HL-60/S4 treated with phorbol 12-myristate 13-acetate at 8.2 ng/mL for 4 days and 3 days (cell line): ENCODE data around the gene ZBTB25.

Source experiments
- in situ Hi-C: fragments of 300-500 bp; cut with MboI; formaldehyde crosslinking; loops from 2 replicates; pipeline ENCODE4 v1.15.0; 2022; ENCODE audit warnings: low sequenced_read_pairs

Gene ZBTB25

DNA sequence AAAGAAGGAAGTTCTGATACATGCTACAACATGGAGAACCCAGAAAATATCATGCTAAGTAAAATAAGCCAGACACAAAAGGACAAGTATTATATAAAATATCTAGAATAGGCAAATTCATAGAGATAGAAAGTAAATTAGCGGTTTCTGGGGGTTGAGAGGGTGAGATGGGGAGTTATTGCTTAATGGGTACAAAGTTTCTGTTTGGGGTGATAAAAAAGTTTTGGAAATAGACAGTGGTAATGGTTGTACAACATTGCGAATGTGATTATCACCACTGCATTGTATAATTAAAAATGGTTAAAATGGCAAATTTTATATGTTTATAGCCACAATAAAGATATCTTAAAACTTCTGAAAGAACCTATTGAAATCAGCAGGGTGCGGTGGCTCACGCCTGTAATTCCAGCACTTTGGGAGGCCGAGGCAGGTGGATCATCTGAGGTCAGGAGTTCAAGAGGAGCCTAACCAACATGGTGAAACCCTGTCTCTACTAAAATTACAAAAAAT, 15.0 kb downstream of the ZBTB25 start:
- in situ Hi-C loops: no loop called here

DNA sequence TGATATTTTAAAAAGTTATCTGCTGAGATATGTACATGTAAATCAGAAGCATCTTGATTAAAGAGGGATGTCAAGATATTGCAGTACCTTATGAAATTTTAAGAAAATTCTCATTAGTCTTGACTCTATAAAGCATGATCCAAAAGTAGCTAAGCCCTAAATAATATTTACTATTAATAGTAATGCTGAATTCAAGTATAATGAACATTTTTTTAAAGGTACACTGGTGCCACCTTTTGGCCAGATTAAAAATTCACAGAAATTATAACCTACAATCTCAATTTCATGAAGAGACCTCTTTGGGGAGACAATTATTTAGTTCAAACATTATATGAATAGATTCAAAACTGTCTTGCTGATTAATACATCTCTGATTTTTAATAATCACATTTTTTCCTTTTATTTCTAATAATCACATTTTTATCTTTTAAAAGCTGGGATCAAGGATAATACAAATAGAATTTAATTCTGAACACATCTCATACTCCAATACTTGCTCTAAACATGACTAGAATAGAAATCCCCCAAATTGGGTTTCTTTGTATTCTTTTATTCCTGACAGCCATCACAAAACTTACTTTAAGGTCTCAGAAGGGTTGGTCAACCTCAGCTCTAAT, 24.9 kb downstream of the ZBTB25 start:
- in situ Hi-C loops: no loop called here

DNA sequence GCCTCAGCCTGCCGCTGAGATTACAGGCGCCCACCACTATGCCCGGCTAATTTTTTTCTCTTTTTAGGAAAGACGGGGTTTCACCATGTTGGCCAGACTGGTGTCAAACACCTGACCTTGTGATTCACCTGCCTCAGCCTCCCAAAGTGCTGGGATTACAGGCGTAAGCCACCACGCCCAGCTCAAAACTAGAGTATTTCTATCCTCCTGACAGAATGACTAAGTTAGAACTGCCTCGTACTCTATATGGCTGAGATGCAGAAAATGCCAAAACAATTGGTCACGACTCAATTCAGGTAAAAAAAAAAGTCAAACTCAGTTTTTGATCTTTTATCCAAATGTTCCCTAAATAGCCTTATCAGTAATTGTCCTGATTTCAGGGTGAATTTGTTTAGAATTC, 27.2 kb downstream of the ZBTB25 start:
- in situ Hi-C loops: no loop called here

GRCh38 chr14:64475585-64476273, 27.9 kb downstream of the ZBTB25 start:
- in situ Hi-C loops: no loop called here

DNA sequence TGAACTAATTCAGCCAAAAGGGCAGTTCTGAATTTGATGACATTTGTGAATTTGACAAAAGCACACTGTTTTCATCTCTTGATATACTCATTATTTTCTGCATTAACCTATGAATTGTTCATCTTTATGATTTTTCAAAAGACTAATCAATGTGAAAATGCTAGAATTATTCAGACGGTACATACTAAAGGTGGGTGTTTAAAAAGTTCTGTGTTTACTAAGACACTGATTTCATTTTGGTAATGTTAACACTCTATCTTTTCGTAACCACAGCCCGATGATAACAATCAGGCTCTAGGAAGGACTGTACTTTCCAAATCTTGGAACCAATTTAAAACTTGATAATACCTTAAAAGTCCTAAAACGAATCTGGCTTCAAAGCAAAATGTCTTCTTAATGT, 28.9 kb downstream of the ZBTB25 start:
- in situ Hi-C loops: no loop called here

DNA sequence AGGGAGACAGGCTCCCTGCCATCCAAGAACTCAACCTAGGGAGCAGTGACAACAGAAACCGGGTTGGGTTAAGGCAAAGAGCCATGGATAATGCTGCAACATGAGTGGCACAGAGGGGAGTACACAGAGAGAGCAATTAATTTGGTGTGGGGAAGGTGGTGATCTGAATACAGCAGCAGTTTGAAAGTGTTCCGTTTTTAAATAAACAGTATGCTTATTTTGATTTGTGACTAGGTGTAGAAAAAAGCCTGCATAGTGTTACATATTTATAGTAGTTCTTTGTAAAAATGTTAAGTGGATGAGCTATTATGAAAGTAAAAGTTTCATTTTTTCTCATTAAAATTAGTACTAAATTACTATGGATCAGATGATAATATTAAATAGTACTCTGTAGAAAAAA, 29.6 kb downstream of the ZBTB25 start:
- in situ Hi-C loops: no loop called here

DNA sequence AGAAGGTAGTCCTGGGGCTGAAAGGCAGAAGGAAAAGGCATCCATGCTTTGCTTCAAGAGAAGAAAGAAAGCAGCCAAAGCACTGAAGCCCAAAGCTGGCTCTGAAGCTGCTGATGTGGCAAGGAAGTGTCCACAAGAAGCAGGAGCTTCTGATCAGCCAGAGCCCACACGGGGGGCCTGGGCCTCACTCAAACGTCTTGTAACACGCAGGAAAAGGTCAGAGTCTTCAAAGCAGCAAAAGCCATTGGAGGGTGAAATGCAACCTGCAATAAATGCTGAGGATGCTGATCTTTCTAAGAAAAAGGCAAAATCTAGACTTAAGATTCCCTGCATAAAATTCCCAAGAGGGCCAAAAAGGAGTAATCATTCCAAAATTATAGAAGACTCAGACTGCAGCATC, 35.2 kb downstream of the ZBTB25 start:
- in situ Hi-C loops: no loop called here

- in situ Hi-C loops: no loop called here
Observed at GRCh38 chr14:64467566-64467965, 36.1 kb downstream of the ZBTB25 start.

- in situ Hi-C loops: no loop called here
Observed at GRCh38 chr14:64467101-64467500, 36.5 kb downstream of the ZBTB25 start.

GRCh38 chr14:64465831-64466554, 37.6 kb downstream of the ZBTB25 start:
- in situ Hi-C loops: no loop called here

GRCh38 chr14:64465191-64465822, 38.3 kb downstream of the ZBTB25 start, which contains the start of gene AKAP5:
Gene AKAP5 (plus strand): TSS chr14:64465499. CDS start chr14:64468395, 2,896 bp downstream.
- in situ Hi-C loops: no loop called here

DNA sequence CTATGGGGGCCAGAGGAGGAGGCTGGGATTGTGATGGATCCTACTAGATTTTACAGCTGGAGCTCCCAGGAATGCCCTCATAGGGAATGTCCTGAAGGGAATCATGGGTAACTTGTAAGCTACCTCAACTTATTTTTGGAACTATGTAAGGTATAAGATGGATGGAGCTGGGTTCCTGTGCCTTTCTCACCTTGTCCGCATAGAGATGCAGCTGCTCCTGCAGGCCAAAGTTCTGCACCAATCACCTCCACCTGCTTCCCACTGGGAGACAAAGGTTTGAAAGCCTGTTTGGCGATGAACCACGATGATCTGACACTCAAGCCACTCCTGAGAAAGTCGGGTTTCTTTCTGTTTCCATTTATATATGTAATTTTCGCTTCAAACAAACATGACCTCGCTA, 39.0 kb downstream of the ZBTB25 start:
- in situ Hi-C loops: no loop called here

DNA sequence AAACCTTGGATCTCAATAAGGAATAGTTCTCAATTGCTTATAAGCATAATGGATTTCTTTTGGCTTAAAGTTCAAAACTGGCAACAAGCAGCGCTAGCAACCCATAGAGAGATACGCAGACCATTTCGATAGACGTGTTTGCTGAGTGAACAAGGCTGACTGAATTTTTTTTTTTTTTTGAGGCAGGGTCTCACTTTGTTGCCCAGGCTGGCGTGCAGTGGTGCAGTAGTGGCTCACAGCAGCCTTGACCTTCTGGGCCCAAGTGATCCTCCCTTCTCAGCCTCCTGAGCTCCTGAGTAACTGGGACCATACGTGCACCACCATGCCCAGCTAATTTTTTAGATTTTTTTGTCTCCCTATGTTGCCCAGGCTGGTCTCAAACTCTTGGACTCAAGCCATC, 39.8 kb downstream of the ZBTB25 start:
- in situ Hi-C loops: no loop called here

DNA sequence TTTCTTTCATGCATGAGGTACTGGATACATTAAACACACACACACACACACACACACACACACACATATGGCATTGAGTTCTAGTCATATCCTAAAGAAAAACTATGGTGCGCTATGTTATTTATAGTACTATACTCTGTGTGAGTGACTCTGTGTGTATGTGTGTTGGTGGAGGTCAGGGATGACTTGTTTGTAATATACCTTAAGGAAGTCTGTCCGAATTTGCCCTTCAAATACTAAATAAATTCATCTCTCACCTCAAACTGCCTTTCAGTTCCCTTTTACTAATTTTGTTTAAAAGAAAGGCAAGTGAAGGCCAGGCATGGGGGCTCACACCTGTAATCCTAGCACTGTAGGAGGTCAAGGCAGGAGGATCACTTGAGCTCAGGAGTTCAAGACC, 40.4 kb downstream of the ZBTB25 start:
- in situ Hi-C loops: no loop called here

- in situ Hi-C loops: no loop called here
Observed at GRCh38 chr14:64461221-64461620, 42.4 kb downstream of the ZBTB25 start.

- in situ Hi-C loops: no loop called here
Observed at GRCh38 chr14:64459405-64460136, 44.1 kb downstream of the ZBTB25 start.

GRCh38 chr14:64454671-64455070, 49.0 kb downstream of the ZBTB25 start:
- in situ Hi-C loops: no loop called here

DNA sequence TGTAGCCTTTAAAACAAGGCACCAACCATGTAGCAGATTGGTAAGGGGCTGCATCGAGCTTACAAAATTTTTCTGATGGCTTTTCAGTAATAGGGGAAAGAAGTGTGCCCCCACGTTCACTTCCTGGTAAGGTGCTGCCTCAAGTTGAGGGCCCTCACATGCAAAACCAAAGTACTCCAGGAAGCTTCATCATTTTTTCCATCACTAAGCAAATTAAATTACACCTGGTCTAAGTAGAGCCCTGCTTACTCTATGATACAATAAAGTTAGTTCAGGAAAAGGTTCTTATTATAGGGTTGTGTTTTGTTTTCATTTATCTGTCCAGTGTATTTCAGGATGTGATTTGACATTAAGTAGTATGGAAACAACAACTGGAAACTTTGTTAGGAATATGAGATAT, 53.4 kb downstream of the ZBTB25 start:
- in situ Hi-C loops: no loop called here

- in situ Hi-C loops: no loop called here
Observed at GRCh38 chr14:64447876-64448670, 55.6 kb downstream of the ZBTB25 start.
